OCI-LY7 (cell line): ENCODE measurements around the gene LYPD1. TPM values are rescaled to one million over a fixed set of nuclear protein-coding genes. Genes with fewer than 3 reads are reported as not detected.

Experiments used
- BruUV-seq: library from RNA; stranded (reverse); fragments of 400-500 nt; replicated peaks from 2 replicates; lab custom pipeline; 2021; lab: Mats Ljungman, UMichigan
- CTCF ChIA-PET: fragments of 300-600 bp; sonication (Branson Sonifier 250); formaldehyde crosslinking; loops from one replicate; lab custom pipeline; 2022; ENCODE audit warnings: antibody characterized with exemption; ENCODE audit not compliant: unreplicated experiment; lab: Charles Lee
- POLR2A ChIA-PET: fragments of 300-600 bp; sonication (Branson Sonifier 250); formaldehyde crosslinking; loops from one replicate; lab custom pipeline; 2022; ENCODE audit warnings: antibody characterized with exemption; lab: Charles Lee
- DNase-seq: peaks from one replicate; pipeline ENCODE4 v3.0.0-alpha.2; 2015; ENCODE audit warnings: low spot score
- H2AFZ ChIP-seq: fragments of 200-600 bp; sonication (generic), shearing (Covaris generic); 2 replicates; pipeline ENCODE4 v1.6.1; 2014; ENCODE audit warnings: mild to moderate bottlenecking, antibody characterized with exemption, low read length, moderate library complexity
- H3K27ac ChIP-seq: fragments of 200-600 bp; sonication (generic); 2 replicates; pipeline ENCODE4 v1.5.1; 2014; ENCODE audit warnings: mixed run types, low read depth, mild to moderate bottlenecking, moderate library complexity, low read length, inconsistent platforms; ENCODE audit not compliant: poor library complexity, severe bottlenecking
- H3K36me3 ChIP-seq: fragments of 200-600 bp; sonication (generic); 2 replicates; pipeline ENCODE4 v1.6.1; 2014; ENCODE audit warnings: mild to moderate bottlenecking, antibody characterized with exemption, low read length, moderate library complexity, mixed read lengths; ENCODE audit not compliant: insufficient read depth
- H3K4me1 ChIP-seq: fragments of 200-600 bp; sonication (generic); 2 replicates; pipeline ENCODE4 v1.5.1; 2014; ENCODE audit warnings: mild to moderate bottlenecking, low read length; ENCODE audit not compliant: insufficient read depth, poor library complexity, severe bottlenecking
- H3K4me2 ChIP-seq: fragments of 200-600 bp; sonication (generic); 2 replicates; pipeline ENCODE4 v1.6.1; 2014; ENCODE audit warnings: mild to moderate bottlenecking, low read length
- H3K4me3 ChIP-seq: fragments of 200-600 bp; sonication (generic); 2 replicates; pipeline ENCODE4 v1.5.1; 2014; ENCODE audit warnings: mild to moderate bottlenecking, low read depth, low read length; ENCODE audit not compliant: poor library complexity, severe bottlenecking
- H3K79me2 ChIP-seq: fragments of 200-600 bp; sonication (generic); 2 replicates; pipeline ENCODE4 v1.6.1; 2016; ENCODE audit warnings: low read depth, mild to moderate bottlenecking, low read length, moderate library complexity, mixed read lengths; ENCODE audit not compliant: insufficient read depth
- H3K9me2 ChIP-seq: fragments of 200-600 bp; sonication (generic); 2 replicates; pipeline ENCODE4 v1.6.1; 2016; ENCODE audit warnings: mild to moderate bottlenecking, low read length, mixed read lengths; ENCODE audit not compliant: insufficient read depth
- H3K9me3 ChIP-seq: fragments of 200-600 bp; sonication (generic); 2 replicates; pipeline ENCODE4 v1.6.1; 2014; ENCODE audit warnings: mild to moderate bottlenecking, mixed run types, low read length, mixed read lengths
- H4K20me1 ChIP-seq: fragments of 200-600 bp; sonication (generic); 2 replicates; pipeline ENCODE4 v1.6.1; 2014; ENCODE audit warnings: mild to moderate bottlenecking, antibody characterized with exemption, low read length, moderate library complexity, mixed read lengths; ENCODE audit not compliant: insufficient read depth
- CTCF ChIP-seq: fragments of 200-600 bp; sonication (generic); conservative IDR thresholded peaks from 2 replicates; pipeline ENCODE4 v1.5.1; 2014; ENCODE audit warnings: mild to moderate bottlenecking, antibody characterized with exemption, low read length, moderate library complexity, mixed read lengths
- EZH2phosphoT487 ChIP-seq: fragments of 200-600 bp; sonication (generic); IDR thresholded peaks from 2 replicates; pipeline ENCODE4 v1.6.1; 2018; ENCODE audit warnings: low read depth, borderline replicate concordance, mild to moderate bottlenecking, mixed run types, antibody characterized with exemption, low read length, moderate library complexity, mixed read lengths
- intact Hi-C: fragments of 100-400 bp; cut with micrococcal nuclease; formaldehyde crosslinking; loops from one replicate; pipeline ENCODE4 v1.10.0; 2022; ENCODE audit not compliant: unreplicated experiment
- total RNA-seq, 2 experiments: library from RNA; depleted of rRNA in 1 of 2; stranded (reverse); fragments of >200 nt in 1 of 2; shearing (Covaris generic) in 1 of 2; gene quantifications; 2 replicates each; pipeline ENCODE4 v1.2.3, GENCODE V29; 2014 to 2022

The LYPD1 gene
- total RNA-seq, 2 experiments from 2014 or later: 1.4 to 1.8 TPM

- Histone ChIP-seq H3K4me1 (no peaks in the 10 kb centered on the region), H3K9me3 (no peaks in the 10 kb centered on the region), H3K4me2 (no peak overlapping the region), H2AFZ (no peak overlapping the region), H3K9me2 (no peaks in the 10 kb centered on the region), H3K79me2 (no peaks in the 10 kb centered on the region), H3K36me3 (no peaks in the 10 kb centered on the region), H3K27ac (no peak overlapping the region), H4K20me1 (no peaks in the 10 kb centered on the region), H3K4me3 (no peak overlapping the region)
- intact Hi-C loops: no loop called here
- no peak for TF ChIP-seq CTCF
- no peak for TF ChIP-seq EZH2phosphoT487
- no peak for DNase-seq
- ChIA-PET POLR2A (interaction anchor here (0.6 to 1.3 kb wide), 2 partner anchors 128 to 136 kb away, joined by 3 read pairs; no protein-coding TSS in a partner anchor), CTCF (no interaction called here)
- no TSS peak for BruUV-seq
Measured at GRCh38 chr2:132691556-132691955, 21.6 kb upstream of the LYPD1 start.

GRCh38 chr2:132690664-132691303 lies 20.8 kb upstream of the LYPD1 start:
- no peaks in the 10 kb centered on the region for H3K36me3 ChIP-seq
- no peaks in the 10 kb centered on the region for H3K9me3 ChIP-seq
- no peaks in the 10 kb centered on the region for H3K4me1 ChIP-seq
- H3K9me2 ChIP-seq: no peaks in the 10 kb centered on the region
- H3K4me3 ChIP-seq: no peak overlapping the region
- POLR2A ChIA-PET: no interaction called here
- no peak overlapping the region for H3K4me2 ChIP-seq
- TF ChIP-seq EZH2phosphoT487 (no peak), CTCF (no peak)
- H3K79me2 ChIP-seq: no peaks in the 10 kb centered on the region
- CTCF ChIA-PET: no interaction called here
- no peak overlapping the region for H3K27ac ChIP-seq
- no TSS peak for BruUV-seq
- H4K20me1 ChIP-seq: no peaks in the 10 kb centered on the region
- intact Hi-C loops: no loop called here
- no peak overlapping the region for H2AFZ ChIP-seq
- DNase-seq: no peak

- Histone ChIP-seq H3K4me2 (no peak overlapping the region), H3K4me3 (no peak overlapping the region), H3K36me3 (no peaks in the 10 kb centered on the region), H3K79me2 (no peaks in the 10 kb centered on the region), H3K27ac (no peak overlapping the region), H3K9me3 (no peaks in the 10 kb centered on the region), H2AFZ (no peak overlapping the region), H3K9me2 (no peaks in the 10 kb centered on the region), H4K20me1 (no peaks in the 10 kb centered on the region), H3K4me1 (no peaks in the 10 kb centered on the region)
- TF ChIP-seq CTCF: no peak
- no peak for TF ChIP-seq EZH2phosphoT487
- DNase-seq: no peak
- ChIA-PET POLR2A (interaction anchor here (0.6 kb wide), 1 partner anchor 1502 kb away, joined by 4 read pairs; no protein-coding TSS in a partner anchor), CTCF (no interaction called here)
- intact Hi-C loops: no loop called here
- no TSS peak for BruUV-seq
Measured at GRCh38 chr2:132681766-132682165, 11.8 kb upstream of the LYPD1 start.
